ENCODE measurements around the gene TGFBR2.

TGFBR2 gene

GRCh38 chr3:30604093-30604492 lies 2.3 kb upstream of the TGFBR2 start:
- no peak for DNase-seq

- DNase-seq = no peak
These were observed 1.8 kb upstream of the TGFBR2 start for GRCh38 chr3:30604558-30604957.

GRCh38 chr3:30605005-30605404 lies 1.4 kb upstream of the TGFBR2 start:
- no peak for DNase-seq

GRCh38 chr3:30605706-30606300 lies 598 bp upstream of the TGFBR2 start:
- no peak for DNase-seq

- peak; percentile 20 for DNase-seq
These were observed 832 bp downstream of the TGFBR2 start for GRCh38 chr3:30607032-30607833.

DNA sequence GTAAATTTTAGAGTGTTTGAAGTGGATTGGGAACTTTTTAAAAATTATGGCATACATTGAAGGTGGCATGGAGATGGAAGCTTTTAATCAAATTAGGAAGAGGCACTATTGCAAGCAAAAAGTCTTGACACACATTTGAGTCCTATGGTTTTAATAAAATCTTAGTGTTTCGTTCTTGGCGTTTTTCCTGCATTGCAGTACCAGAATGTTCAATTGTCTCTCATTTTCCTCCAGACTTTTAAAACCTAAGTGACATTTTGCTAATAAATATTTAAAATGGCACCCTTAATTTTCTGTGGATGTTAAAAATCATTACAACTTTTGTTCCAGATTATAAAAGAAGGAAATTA lies 2.2 kb downstream of the TGFBR2 start:
- DNase-seq = no peak

GRCh38 chr3:30609930-30610701 lies 3.7 kb downstream of the TGFBR2 start:
- no peak for DNase-seq

DNA sequence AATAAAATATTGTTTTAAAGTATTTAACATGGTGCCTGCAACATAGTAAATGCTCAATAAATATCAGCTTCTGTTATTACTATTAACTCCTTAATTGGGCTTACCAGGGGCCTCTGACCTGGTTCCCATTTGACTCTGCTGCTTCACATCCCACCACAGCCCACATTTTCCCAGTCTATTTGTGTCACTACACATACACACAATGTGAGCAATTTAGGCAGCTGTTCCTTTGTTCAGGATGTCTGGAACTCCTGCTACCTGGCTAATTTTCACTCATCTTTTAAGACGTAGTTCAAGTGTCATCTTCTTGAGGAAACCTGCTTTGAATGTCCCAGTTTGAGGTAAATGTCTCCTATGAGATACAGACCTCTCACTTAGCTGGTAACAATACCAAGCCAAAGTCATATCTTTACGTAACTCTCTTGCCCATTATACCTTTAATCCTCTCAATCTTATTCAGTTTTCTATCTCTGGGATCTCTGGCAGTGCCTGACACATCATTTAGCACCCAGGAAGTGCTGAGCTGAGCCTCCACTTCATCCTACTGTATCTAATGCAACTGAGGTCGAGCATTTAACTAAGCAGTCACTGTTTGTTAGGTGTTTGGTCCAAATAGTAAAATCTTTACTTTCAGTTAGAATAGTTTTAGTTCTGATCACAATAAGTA lies 4.4 kb downstream of the TGFBR2 start:
- no peak for DNase-seq

DNA sequence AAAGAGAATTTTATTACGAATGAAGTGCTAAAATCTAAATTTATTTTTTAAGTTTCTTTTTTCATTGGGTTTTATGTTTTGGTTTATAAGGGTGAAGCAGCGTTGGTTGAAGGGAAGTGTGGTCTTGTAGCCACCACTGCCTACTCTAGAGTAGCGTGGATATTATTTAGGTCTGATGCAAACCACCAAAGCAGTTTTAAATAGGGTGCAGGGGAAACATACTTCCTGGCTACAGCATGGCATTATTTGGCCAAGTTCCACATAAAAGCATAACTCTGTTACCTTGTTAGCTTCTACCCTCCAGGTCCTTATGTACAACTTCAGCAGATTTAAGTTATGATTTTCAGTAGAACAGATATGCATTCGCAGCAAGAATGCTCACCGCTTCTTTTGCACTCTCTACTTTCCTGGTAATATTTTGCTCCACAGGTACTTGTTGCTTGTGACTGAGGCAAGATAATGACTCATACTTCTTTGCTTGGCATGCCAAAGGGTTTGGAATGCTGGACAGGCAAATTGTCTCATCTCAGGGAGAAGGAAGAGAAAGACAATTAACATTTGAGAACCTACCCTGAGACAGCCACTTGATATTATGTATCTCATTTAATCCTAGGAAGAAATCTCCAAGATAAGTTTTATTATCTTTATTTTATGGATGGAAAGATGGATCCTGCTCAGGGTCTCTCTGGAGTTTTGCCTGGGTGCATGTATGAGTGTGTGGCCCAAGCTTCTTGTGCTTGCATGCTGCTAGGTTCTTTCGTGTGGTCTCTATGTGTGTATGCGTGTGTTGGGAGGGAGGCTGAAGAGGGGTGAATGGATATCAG lies 5.4 kb downstream of the TGFBR2 start:
- peak; percentile 62 for DNase-seq

DNA sequence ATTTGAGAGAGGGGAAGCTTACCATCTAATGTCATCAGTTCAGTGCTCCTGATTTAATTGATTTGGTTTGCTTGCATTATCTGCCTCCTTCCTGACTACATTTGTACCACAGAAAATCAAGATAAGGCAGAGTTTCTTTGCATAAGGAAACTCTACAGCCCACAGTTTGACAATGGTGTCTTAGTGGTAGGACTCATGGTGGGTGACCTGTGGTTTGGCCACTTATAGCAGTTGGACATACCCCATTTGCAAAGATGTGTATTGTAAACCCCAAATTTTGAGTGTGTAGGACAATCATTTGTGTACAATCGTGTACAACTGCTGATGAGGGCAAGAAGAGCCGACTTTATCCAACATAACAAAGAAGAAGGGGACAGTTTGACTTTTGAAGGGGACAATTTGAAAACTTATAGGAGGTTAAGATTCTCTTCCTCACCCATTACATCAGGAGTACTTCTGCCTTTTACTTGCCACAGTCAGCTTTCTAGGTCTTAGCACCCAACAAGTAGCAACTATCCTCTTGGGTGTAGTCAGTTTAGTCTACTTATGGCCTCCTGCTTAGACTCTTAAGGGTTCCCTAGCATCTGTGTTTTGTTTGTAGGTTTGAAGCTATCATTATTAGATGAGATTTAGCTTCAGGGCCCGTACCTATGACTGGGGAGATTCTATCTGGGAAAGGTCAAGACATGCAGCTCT lies 6.2 kb downstream of the TGFBR2 start:
- DNase-seq = no peak

DNA sequence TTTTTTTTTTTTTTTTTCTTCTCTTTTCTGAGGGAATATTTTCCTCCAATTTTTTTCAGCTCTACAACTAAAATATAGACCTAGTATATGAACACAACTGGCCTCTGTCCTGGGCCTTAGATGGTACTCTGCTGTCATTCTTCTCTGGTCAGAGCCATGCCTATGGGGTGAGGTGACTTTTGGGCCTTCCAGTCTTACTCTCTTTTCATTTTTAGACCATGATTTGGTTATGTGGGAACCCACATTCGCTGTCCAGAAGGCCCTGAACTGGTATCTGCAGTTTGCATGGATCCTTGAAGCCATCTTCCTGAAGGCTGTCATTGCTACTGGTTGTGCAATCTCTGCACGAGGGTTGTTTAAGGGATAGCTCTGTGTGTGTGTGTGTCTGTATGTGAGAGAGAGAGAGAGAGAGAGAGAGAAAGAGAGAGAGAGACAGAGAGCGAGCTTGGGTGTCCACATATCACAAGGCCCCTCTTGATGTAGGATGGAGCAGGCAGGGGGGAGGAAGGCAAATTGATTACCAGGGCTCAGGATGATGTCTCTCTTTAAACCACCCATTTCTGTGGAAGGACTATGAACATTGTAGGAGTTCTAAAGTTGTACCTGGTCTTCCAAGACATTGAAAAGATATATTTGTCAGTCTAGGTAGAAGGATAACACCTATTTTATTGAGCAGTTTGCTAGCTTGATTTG lies 6.9 kb downstream of the TGFBR2 start:
- DNase-seq = no peak

DNA sequence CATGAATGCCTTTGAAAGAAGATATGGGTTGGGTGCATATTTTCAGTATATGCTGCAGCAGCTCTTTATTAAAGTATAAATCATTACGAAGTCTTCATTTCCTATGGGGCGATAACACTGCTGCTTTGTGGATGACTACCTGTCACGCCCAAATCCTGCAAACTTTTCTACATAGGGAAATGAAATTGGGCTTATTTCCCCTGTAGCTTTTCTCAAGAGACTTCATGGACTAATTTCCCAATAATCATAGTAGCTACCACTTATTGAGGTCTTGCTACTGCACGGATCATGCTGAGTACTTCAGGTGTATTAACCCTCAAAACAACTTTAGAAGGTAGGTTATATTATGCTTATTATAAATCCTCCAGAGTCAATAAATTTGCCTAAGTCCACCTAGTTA lies 8.0 kb downstream of the TGFBR2 start:
- DNase-seq = no peak

DNA sequence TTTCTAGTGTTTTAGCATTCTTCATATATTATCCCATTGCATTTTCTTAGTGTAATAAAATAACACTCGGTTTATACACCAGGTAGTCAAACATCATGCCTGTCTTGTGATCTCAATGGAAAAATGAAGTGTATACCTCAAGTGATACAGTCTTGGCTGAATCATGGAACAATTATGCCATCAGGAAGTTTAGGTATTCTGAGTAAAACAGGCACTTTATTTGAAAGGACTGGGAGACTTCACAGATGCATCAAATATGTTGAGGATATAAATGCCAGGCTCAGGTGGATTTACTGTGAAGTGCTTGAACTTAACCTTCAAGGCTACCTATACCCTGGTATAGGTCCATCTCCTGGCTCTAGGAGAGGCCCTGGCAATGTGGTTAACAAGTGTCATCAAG lies 8.5 kb downstream of the TGFBR2 start:
- no peak for DNase-seq

DNA sequence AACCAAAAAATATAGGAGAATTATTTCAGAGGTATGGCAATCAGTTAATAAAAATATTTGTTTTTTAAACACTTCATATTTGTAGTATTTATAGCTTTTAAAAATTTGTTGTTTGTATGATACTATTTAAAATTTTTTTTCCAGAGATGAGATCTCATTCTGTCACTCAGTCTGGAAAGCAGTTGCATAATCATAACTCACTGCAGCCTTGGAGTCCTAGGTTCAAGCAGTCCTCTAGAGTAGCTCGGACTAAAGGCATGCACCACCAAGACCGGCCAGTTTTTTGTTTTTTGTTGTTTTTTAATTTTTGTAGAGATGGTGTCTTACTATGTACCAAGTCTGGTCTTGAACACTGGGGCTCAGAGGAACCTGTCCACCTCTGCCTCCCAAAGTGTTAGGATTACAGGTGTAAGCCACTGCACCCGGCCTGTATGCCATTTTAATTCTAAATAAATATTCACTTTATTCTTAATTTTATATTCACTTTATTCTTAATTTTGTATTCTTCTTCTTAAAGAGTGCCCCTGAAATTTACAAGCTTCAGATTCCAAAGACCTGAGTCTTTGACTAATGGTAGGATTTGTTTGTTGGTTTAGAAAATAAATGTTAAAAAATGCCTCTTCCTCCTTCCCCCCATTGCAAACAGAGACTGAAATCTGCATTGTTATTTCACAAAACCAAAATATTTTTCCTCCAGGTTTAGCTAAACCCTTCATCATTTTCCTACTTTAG lies 9.4 kb downstream of the TGFBR2 start:
- no peak for DNase-seq

DNA sequence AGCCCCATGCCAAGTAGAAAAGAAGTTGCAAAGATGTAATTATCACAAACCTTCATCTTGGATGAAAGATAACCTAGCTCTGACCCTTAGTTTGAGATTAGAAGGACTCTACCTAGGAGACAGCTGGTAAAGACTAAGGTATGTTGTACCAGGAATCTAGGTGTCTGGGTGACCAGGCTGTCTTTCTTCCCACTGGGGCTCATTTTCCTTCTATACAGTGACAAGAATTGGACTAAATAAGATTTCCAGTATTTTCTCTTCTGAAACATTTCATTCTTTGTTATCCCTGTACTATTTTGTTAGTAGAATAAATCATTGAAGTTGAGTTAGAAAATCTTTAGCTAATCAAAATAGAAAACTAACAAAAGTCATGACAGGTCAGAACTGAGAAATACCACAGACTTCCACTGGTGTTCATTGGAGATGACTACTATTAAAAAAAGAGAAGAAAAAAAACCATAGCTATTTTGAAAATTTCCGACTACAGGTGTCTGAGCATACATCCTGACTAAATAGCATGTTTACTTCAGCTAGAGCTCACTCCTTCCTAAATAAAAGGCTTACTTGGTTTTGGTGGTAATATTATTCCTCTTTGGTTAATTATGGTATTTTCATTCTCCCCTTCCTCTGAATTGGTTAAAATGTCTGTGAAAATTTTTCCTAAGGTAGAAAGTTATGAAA lies 10.1 kb downstream of the TGFBR2 start:
- no peak for DNase-seq

GRCh38 chr3:30617069-30617468 lies 10.7 kb downstream of the TGFBR2 start:
- no peak for DNase-seq

DNA sequence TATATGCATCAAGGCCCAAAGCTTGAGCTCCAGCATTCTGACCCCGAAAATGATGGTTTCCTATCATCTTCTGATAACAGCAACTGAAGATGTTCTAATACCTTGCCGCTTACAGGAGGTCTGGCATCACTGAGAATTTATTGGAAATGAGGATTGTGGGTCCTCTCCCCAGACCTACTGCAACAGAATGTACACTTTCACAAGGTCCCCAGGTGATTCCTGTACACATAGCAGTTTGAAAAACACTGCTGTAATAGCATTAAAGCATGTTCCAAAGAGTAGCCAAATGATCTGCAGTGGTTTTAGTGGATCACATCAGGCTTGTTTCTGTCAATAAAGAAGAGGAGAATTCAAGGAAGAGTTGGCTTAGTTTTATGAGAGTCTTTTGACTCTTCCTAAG lies 11.3 kb downstream of the TGFBR2 start:
- no peak for DNase-seq

DNA sequence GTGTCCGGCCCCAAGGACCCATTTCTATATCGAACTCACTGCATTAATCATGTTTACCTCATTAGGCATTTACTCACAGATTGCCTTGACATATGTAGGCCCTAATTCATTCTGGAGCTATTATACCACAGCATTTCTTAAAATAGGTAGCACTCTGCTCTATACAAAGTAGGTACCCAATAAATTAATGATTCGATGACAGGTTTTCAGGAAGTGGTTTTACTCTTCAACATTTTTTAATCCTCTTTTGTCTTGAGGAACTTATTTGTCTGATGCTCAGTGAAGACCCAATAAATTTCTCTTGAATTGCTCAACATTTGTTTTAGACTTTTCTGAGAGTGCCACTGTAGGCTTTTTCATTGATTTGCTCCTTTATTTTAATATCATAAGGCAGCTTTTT lies 12.1 kb downstream of the TGFBR2 start:
- no peak for DNase-seq

DNA sequence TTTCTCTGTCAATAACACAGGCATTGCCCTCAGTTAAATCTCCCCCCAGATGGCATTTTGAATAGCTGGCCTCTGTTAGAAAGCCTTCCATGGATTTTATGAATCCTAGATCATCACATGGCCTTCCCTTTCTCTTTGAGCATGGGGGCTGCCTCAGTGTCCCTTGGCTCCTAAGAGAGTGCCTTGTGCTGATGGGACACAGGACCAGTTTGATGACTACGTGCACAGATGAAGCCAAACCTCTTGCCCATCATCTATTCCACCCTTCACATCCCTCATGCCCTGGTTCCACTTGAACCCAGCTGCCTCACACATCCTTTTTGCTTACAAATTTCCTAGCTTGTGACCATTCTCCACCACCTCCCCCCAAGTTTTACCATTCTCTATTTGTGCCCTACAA lies 12.9 kb downstream of the TGFBR2 start:
- no peak for DNase-seq
